AG04449 (cell line): ENCODE results near the gene ANLN.

Source experiments
- CTCF ChIA-PET: fragments of 350-600 bp; formaldehyde crosslinking; extraction: SDS; loops from one replicate; lab custom pipeline; 2021; ENCODE audit warnings: antibody characterized with exemption; lab: Yijun Ruan, JAX
- POLR2A ChIA-PET: fragments of 400-600, 350-600 bp; formaldehyde crosslinking; extraction: SDS; loops from one replicate; lab custom pipeline; 2020; ENCODE audit warnings: antibody characterized with exemption, inconsistent platforms; lab: Yijun Ruan, JAX
- DNase-seq: peaks from one replicate; pipeline ENCODE4 v3.0.0-alpha.2; 2010; ENCODE audit warnings: low read depth, low spot score
- H3K4me3 ChIP-seq: 2 replicates; pipeline ENCODE4 v1.5.1; 2011; ENCODE audit warnings: low read depth, mild to moderate bottlenecking, control low read depth, low read length
- TF ChIP-seq, protein P1 (sequence below): IDR thresholded peaks from one replicate; pipeline ENCODE4 v1.5.1; 2011; ENCODE audit warnings: mild to moderate bottlenecking, moderate library complexity, low read length, control low read depth, inconsistent platforms; ENCODE audit not compliant: insufficient read depth; ENCODE audit errors: missing control alignments

The ANLN gene

DNA sequence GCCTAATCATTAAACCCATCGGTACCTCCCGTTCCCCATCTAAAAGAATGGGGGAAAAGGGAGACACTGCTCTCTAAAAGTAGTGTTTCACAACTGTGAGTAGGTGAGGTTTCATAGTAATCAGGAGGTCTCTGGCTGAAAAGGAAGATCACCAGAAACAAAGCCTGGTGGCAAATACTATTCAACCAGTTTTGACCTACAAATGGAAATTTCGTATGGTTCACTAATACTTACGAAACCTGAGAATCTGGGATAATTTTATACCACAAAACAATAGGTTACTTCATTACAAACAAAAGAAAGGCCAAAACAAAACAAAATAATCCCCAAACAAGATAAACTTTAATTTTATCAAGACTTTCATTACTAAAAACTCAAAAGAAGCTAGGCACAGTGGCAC, 28.4 kb upstream of the ANLN start:
- no peak overlapping the region for H3K4me3 ChIP-seq
- no peak for DNase-seq
- TF ChIP-seq, protein P1, sequence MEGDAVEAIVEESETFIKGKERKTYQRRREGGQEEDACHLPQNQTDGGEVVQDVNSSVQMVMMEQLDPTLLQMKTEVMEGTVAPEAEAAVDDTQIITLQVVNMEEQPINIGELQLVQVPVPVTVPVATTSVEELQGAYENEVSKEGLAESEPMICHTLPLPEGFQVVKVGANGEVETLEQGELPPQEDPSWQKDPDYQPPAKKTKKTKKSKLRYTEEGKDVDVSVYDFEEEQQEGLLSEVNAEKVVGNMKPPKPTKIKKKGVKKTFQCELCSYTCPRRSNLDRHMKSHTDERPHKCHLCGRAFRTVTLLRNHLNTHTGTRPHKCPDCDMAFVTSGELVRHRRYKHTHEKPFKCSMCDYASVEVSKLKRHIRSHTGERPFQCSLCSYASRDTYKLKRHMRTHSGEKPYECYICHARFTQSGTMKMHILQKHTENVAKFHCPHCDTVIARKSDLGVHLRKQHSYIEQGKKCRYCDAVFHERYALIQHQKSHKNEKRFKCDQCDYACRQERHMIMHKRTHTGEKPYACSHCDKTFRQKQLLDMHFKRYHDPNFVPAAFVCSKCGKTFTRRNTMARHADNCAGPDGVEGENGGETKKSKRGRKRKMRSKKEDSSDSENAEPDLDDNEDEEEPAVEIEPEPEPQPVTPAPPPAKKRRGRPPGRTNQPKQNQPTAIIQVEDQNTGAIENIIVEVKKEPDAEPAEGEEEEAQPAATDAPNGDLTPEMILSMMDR, result no peak
- CTCF ChIA-PET, result no interaction called here
- POLR2A ChIA-PET, result no interaction called here

DNA sequence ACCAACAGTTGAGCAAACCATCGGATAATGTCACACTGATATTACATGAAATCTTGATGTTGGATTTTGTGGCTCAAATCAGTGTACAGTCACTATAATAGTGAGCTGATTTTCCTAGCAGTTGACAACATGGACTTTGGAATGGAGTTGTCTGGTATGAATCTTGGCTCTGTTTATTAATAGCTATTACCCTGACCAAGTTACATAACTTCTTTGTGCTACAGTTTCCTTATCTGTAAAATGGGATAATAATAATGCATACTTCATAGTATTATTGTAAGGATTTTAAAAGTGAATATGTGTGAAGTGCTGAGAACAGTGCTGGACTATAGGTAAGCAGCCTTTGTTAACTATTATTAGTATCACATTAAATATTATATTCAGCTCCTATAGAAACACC, 26.1 kb upstream of the ANLN start:
- TF ChIP-seq, protein P1, result no peak
- DNase-seq, result no peak
- ChIA-PET POLR2A (interaction anchor here (0.6 kb wide), 1 partner anchor 15 kb away, joined by 3 read pairs; no protein-coding TSS in a partner anchor), CTCF (interaction anchor here (1.6 kb wide), 1 partner anchor 44 kb away, joined by 5 read pairs; no protein-coding TSS in a partner anchor)
- no peak overlapping the region for H3K4me3 ChIP-seq

DNA sequence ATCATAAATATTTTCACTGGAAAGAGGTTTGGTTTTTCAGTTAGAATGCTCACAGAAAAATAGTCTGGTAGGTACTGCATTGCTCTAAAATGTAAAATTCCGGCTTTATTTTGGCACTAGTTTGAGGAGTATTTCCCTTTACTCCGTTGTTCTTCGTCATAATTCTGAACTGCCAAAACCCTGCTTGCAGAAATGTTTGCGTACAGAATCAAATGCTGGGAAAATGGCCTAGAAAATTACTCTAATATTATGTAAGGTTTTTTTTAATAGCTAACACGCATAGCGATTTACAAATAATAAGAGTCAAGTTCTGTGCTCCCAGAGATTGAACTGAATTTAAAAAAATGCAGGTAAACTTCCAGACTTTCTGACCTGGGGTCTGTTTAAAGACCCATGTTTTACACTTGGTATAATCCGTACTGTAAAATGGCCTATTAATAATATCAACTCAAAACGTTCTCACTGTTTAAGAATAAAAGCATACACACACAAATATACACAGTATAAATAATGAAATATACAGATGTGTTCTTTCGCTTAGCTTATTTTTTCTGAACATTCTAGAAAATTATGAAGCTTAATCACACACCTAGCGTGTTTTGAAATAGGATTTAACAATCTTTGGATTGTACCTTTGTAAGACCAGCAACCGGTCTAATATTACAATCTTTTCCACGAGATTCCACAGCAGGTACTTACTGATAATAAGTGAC, 23.5 kb upstream of the ANLN start:
- DNase-seq, result no peak
- CTCF ChIA-PET, result interaction anchor here (0.6 to 3.9 kb wide), 16 partner anchors 9 to 71 kb away, joined by 3 to 63 read pairs (median 6); partner anchors contain the start of gene ANLN
- POLR2A ChIA-PET, result no interaction called here
- peak overlapping the region; percentile 88 for H3K4me3 ChIP-seq
- TF ChIP-seq, protein P1, result no peak

DNA sequence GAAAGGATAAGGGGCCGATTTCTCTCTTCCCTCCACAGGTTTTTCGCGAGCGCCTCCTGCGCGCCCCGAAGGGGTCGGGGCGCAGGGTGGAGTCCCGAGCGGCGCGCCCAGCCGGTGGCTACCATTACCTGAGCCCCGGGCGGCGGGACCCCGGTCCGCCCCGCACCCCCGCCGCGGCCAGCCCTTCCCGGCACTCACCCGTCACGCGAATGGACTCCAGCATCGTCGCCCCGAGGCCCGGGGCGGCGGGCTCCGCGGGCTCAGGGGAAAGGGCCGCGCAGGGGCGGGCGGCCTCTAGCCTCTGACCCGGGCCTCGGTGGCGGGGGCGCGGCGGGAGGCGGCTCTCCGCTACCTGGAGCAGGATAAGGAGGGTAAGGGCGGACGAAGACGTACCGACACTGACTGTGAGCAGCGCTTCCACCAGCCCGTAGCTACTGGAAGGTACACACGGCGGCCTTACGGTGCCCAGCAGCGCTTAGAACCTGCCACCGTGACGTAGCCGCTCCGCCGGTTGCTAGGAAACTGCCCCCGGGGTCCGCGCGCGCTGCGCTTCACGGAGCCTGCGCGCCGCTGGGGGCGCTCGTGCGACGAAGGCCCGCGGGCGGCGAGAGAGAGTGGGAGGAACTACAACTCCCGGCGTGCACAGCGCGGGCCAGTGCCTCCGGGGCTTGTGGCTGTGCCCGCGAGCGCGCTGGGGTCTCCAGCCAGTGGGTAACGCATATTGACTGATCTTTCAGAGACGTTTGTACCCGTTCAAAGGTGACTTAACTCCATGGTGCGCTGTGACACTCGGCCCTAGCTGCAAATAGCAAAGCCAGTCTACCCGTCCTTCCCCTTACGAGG, 22.7 kb upstream of the ANLN start:
- ChIA-PET POLR2A (interaction anchor here (0.5 kb wide), 1 partner anchor 30 kb away, joined by 3 read pairs; no protein-coding TSS in a partner anchor), CTCF (interaction anchor here (0.6 to 3.9 kb wide), 23 partner anchors 10 to 374 kb away, joined by 3 to 63 read pairs (median 4); partner anchors contain the start of gene ANLN)
- TF ChIP-seq, protein P1, result peak; percentile 87
- no peak for DNase-seq
- peak overlapping the region; percentile 88 for H3K4me3 ChIP-seq

DNA sequence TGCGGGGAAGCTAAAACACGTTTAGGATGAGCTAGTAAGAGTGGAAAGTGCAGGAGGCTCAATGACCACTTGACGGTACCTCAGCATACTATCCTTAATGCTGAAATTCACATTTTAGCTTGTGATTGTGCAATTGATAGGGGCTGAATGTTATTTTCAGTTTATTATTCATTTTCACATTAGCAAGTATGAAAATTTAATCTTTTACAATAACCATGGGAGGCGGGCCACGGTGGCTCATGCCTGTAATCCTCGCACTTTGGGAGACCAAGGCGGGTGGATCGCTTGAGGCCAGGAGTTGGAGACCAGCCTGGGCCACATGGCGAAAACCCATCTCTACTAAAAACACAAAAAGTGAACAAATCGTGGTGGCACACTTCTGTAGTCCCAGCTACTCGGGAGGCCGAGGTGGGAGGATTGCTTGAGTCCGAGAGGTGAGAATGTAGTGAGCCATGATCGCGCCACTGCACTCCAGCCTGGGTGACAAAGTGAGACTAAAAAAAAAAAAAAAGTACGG, 22.0 kb upstream of the ANLN start:
- H3K4me3 ChIP-seq, result peak overlapping the region; percentile 88
- TF ChIP-seq, protein P1, result no peak
- POLR2A ChIA-PET, result interaction anchor here (0.5 kb wide), 1 partner anchor 29 kb away, joined by 3 read pairs; no protein-coding TSS in a partner anchor
- DNase-seq, result no peak
- CTCF ChIA-PET, result interaction anchor here (0.6 to 3.9 kb wide), 20 partner anchors 11 to 374 kb away, joined by 3 to 63 read pairs (median 4); partner anchors contain the start of gene ANLN
